GM12872 (cell line): Measurements from ENCODE around the gene EXOC3L2.

ENCODE experiments used
- CTCF ChIP-seq: IDR thresholded peaks from 3 replicates; pipeline ENCODE4 v1.5.1; 2011; ENCODE audit warnings: low read depth, mild to moderate bottlenecking, low read length, moderate library complexity; ENCODE audit not compliant: insufficient read depth

The EXOC3L2 gene

GRCh38 chr19:45177817-45178261, 67.4 kb downstream of the EXOC3L2 start, which contains the start of gene TRAPPC6A:
TSS of gene TRAPPC6A (minus strand) at chr19:45178237. CDS start at chr19:45178218, 19 bp downstream.
- TF ChIP-seq CTCF, result no peak

GRCh38 chr19:45175515-45176345, 69.5 kb downstream of the EXOC3L2 start:
- no peak for TF ChIP-seq CTCF

DNA sequence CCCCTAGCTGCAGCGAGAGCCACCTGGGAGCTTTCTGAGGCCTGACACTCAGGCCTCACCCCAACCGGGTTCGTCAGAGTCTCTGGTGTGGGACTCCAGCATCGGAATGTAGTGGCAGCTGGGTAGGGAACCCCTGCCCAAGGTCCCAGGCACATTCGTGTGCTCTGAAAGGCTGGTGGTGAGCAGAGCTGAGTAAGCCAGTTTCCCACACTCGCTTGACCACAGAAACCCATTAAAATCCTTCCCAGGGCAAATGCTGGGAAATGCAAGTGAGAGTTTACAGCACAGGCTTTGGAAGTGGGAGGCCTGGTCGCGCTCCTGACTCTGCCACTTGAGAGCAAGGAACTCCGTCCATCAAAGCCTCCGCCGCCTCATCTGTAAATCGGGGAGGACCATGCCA, 71.4 kb downstream of the EXOC3L2 start:
- TF ChIP-seq CTCF, result no peak

- TF ChIP-seq CTCF, result no peak
Observed at GRCh38 chr19:45172611-45173208, 72.5 kb downstream of the EXOC3L2 start.

- TF ChIP-seq CTCF, result no peak
Observed at GRCh38 chr19:45172173-45172572, 73.0 kb downstream of the EXOC3L2 start.

DNA sequence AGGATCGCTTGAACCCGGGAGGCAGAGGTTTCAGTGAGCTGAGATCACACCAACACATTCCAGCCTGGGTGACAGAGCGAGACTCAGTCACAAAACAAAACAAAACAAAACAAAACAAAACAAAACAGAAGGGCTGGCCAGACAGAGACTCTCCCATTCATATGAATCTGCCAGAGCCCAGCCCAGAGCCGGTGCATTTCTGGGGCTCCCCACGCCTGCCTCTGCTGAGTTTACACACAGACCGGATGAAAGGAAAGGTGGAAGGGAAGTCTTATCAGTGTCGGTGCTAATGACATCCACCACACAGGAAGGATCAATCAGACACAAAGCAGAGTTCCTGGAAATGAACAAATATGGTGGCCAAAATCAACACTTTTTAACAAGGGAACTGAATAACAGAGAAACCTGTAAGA, 74.0 kb downstream of the EXOC3L2 start:
- TF ChIP-seq CTCF, result no peak

- TF ChIP-seq CTCF, result no peak
Observed at GRCh38 chr19:45170146-45171106, 74.8 kb downstream of the EXOC3L2 start.
